Measurements from ENCODE around the gene USP22. TPM values are rescaled to one million over a fixed set of nuclear protein-coding genes. Genes with fewer than 3 reads are reported as not detected.

Gene USP22
- total RNA-seq, 6 experiments from 2014 or later, result 215 to 270 (median 241) TPM

- no peaks in the 10 kb centered on the region; the same call in 1 of the 2 replicates for H3K4me1 Mint-ChIP-seq (ENCODE audit: low read depth)
- no peaks in the 10 kb centered on the region for H3K9me3 Mint-ChIP-seq
- no peak for DNase-seq
- TF ChIP-seq, protein P1, sequence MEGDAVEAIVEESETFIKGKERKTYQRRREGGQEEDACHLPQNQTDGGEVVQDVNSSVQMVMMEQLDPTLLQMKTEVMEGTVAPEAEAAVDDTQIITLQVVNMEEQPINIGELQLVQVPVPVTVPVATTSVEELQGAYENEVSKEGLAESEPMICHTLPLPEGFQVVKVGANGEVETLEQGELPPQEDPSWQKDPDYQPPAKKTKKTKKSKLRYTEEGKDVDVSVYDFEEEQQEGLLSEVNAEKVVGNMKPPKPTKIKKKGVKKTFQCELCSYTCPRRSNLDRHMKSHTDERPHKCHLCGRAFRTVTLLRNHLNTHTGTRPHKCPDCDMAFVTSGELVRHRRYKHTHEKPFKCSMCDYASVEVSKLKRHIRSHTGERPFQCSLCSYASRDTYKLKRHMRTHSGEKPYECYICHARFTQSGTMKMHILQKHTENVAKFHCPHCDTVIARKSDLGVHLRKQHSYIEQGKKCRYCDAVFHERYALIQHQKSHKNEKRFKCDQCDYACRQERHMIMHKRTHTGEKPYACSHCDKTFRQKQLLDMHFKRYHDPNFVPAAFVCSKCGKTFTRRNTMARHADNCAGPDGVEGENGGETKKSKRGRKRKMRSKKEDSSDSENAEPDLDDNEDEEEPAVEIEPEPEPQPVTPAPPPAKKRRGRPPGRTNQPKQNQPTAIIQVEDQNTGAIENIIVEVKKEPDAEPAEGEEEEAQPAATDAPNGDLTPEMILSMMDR (IDR thresholded peaks at IDR 0.05), result no peak
- H3K36me3 Mint-ChIP-seq (ENCODE audit: low read depth), result peaks cover 45% of the 10 kb centered on the region
- H3K27ac Mint-ChIP-seq, result no peak overlapping the region
- H3K27me3 Mint-ChIP-seq (ENCODE audit: insufficient read depth), result peaks cover 5% of the 10 kb centered on the region
- H3K4me3 Mint-ChIP-seq, result no peak overlapping the region
Observed at GRCh38 chr17:21008160-21008915, 34.5 kb downstream of the USP22 start.

GRCh38 chr17:21007646-21008045, 35.2 kb downstream of the USP22 start:
- H3K27ac Mint-ChIP-seq, result no peak overlapping the region
- DNase-seq, result no peak
- no peak overlapping the region for H3K4me3 Mint-ChIP-seq

GRCh38 chr17:21005803-21006202, 37.0 kb downstream of the USP22 start:
- peaks cover 7% of the 10 kb centered on the region; the same call in 1 of the 2 replicates for H3K4me1 Mint-ChIP-seq (ENCODE audit: low read depth)
- no peaks in the 10 kb centered on the region for H3K9me3 Mint-ChIP-seq
- H3K27me3 Mint-ChIP-seq (ENCODE audit: insufficient read depth), result peaks cover 1% of the 10 kb centered on the region
- H3K36me3 Mint-ChIP-seq (ENCODE audit: low read depth), result peaks cover 43% of the 10 kb centered on the region
- H3K4me3 Mint-ChIP-seq, result no peak overlapping the region
- no peak for DNase-seq
- H3K27ac Mint-ChIP-seq, result no peak overlapping the region
- TF ChIP-seq, protein P1 (IDR thresholded peaks at IDR 0.05), result no peak

More at GRCh38 chr17:21007646-21008045, 35.2 kb downstream of the USP22 start:
- TF ChIP-seq, protein P1 (IDR thresholded peaks at IDR 0.05), result no peak
- no peaks in the 10 kb centered on the region for H3K9me3 Mint-ChIP-seq
- peaks cover 3% of the 10 kb centered on the region for H3K27me3 Mint-ChIP-seq (ENCODE audit: insufficient read depth)
- no peaks in the 10 kb centered on the region; the same call in 1 of the 2 replicates for H3K4me1 Mint-ChIP-seq (ENCODE audit: low read depth)
- peaks cover 44% of the 10 kb centered on the region for H3K36me3 Mint-ChIP-seq (ENCODE audit: low read depth)

GRCh38 chr17:21005367-21005766, 37.4 kb downstream of the USP22 start:
- Mint-ChIP-seq H3K36me3 (ENCODE audit: low read depth) (peaks cover 43% of the 10 kb centered on the region), H3K27ac (no peak overlapping the region)

GRCh38 chr17:21004016-21004930, 38.5 kb downstream of the USP22 start:
- no peak for DNase-seq
- peaks cover 5% of the 10 kb centered on the region for H3K27me3 Mint-ChIP-seq (ENCODE audit: insufficient read depth)
- H3K27ac Mint-ChIP-seq, result no peak overlapping the region
- TF ChIP-seq, protein P1 (IDR thresholded peaks at IDR 0.05), result no peak
- H3K9me3 Mint-ChIP-seq, result no peaks in the 10 kb centered on the region
- H3K4me3 Mint-ChIP-seq, result no peak overlapping the region
- peaks cover 15% of the 10 kb centered on the region for H3K4me1 Mint-ChIP-seq (ENCODE audit: low read depth)
- peaks cover 43% of the 10 kb centered on the region for H3K36me3 Mint-ChIP-seq (ENCODE audit: low read depth)

More at GRCh38 chr17:21005367-21005766, 37.4 kb downstream of the USP22 start:
- Mint-ChIP-seq H3K4me1 (ENCODE audit: low read depth) (peaks cover 7% of the 10 kb centered on the region; the same call in 1 of the 2 replicates), H3K4me3 (no peak overlapping the region), H3K27me3 (ENCODE audit: insufficient read depth) (peaks cover 1% of the 10 kb centered on the region), H3K9me3 (no peaks in the 10 kb centered on the region)
- TF ChIP-seq, protein P1 (IDR thresholded peaks at IDR 0.05), result no peak
- no peak for DNase-seq
